HCT116 (cell line): ENCODE measurements around the gene SZT2. TPM values are rescaled to one million over a fixed set of nuclear protein-coding genes. Genes with fewer than 3 reads are reported as not detected.
A peak's percentile ranks its signal among the peaks of the same experiment; 100 is the strongest.

Experiments used
- ATAC-seq: fragments of 200-7000 bp; cut with Tn5 transposase; 2 replicates; pipeline ENCODE4 v1.9.1; 2020; ENCODE audit warnings: mild to moderate bottlenecking, moderate library complexity
- BruUV-seq: library from RNA; stranded (reverse); fragments of 400-500 nt; replicated peaks from 2 replicates; lab custom pipeline; 2021; lab: Mats Ljungman, UMichigan
- CTCF ChIA-PET: fragments of 300-600 bp; sonication (Branson Sonifier 250); formaldehyde crosslinking; loops from one replicate; lab custom pipeline; 2021; ENCODE audit warnings: antibody characterized with exemption; lab: Charles Lee
- POLR2A ChIA-PET: fragments of 300-600, 350-600 bp; sonication (Branson Sonifier 250); formaldehyde crosslinking; loops from one replicate; lab custom pipeline; 2021; ENCODE audit warnings: antibody characterized with exemption; lab: Charles Lee
- RAD21 ChIA-PET, 2 experiments: fragments of 300-600 bp; sonication (Branson Sonifier 250); formaldehyde crosslinking; loops; one replicate each; lab custom pipeline; 2023; ENCODE audit warnings: low total read pairs in 2 of 2; ENCODE audit not compliant: uncharacterized antibody in 2 of 2, unreplicated experiment in 2 of 2, low non-redundant PET in 1 of 2; lab: Charles Lee
- DNase-seq: peaks from one replicate; pipeline ENCODE4 v3.0.0-alpha.2; 2010; ENCODE audit warnings: low read depth, low spot score
- H2AFZ ChIP-seq: fragments of 200-600 bp; shearing (Covaris generic), sonication (generic); 2 replicates; pipeline ENCODE4 v1.6.1; 2017; ENCODE audit warnings: low read depth, mixed run types, mixed read lengths, antibody characterized with exemption, low read length; ENCODE audit not compliant: poor library complexity, severe bottlenecking
- H3K27ac ChIP-seq: 2 replicates; pipeline ENCODE4 v1.5.1; 2012; ENCODE audit warnings: low read depth, low read length
- H3K27me3 ChIP-seq: fragments of 200-600 bp; sonication (generic); 2 replicates; pipeline ENCODE4 v1.6.1; 2016; ENCODE audit warnings: mixed run types, low read length, mixed read lengths; ENCODE audit not compliant: insufficient read depth
- H3K36me3 ChIP-seq, 2 experiments: fragments of 200-500 bp in 1 of 2; fragments of 200-600 bp in 1 of 2; sonication (Bioruptor generic) in 1 of 2; sonication (generic) in 1 of 2; 2 replicates each; pipeline versions ENCODE4 v1.5.1 to v1.6.1; 2014 to 2016; ENCODE audit warnings: low read length in 2 of 2, inconsistent platforms in 1 of 2, mixed read lengths in 1 of 2, mixed run types in 1 of 2; ENCODE audit not compliant: insufficient read depth in 2 of 2, control insufficient read depth in 1 of 2
- H3K4me1 ChIP-seq, 2 experiments: fragments of 200-600 bp in 1 of 2; sonication (generic) in 1 of 2; 2 replicates each; pipeline versions ENCODE4 v1.5.1 to v1.6.1; 2012 to 2017; ENCODE audit warnings: low read length in 2 of 2, inconsistent platforms in 1 of 2, mild to moderate bottlenecking in 1 of 2, mixed read lengths in 1 of 2, mixed run types in 1 of 2, moderate library complexity in 1 of 2; ENCODE audit not compliant: insufficient read depth in 2 of 2, control insufficient read depth in 1 of 2
- H3K4me2 ChIP-seq: fragments of 200-600 bp; sonication (generic); 2 replicates; pipeline ENCODE4 v1.6.1; 2017; ENCODE audit warnings: mixed run types, low read length, mixed read lengths
- H3K4me3 ChIP-seq, 2 experiments: fragments of 200-600 bp in 1 of 2; sonication (generic) in 1 of 2; replicated peaks in 1 of 2; 2 replicates each; pipeline ENCODE4 v1.5.1; 2011 to 2016; ENCODE audit warnings: low read length in 2 of 2, control low read depth in 1 of 2, low read depth in 1 of 2, mild to moderate bottlenecking in 1 of 2, mixed read lengths in 1 of 2, mixed run types in 1 of 2
- H3K79me2 ChIP-seq: fragments of 200-600 bp; sonication (generic); 2 replicates; pipeline ENCODE4 v1.6.1; 2017; ENCODE audit warnings: mild to moderate bottlenecking, mixed run types, low read length, moderate library complexity, mixed read lengths; ENCODE audit not compliant: insufficient read depth
- H3K9ac ChIP-seq: fragments of 200-600 bp; sonication (generic); 2 replicates; pipeline ENCODE4 v1.6.1; 2016; ENCODE audit warnings: low read length, mixed read lengths
- H3K9me2 ChIP-seq: fragments of 200-600 bp; sonication (generic), shearing (Covaris generic); 2 replicates; pipeline ENCODE4 v1.6.1; 2017; ENCODE audit warnings: mixed run types, mild to moderate bottlenecking, moderate library complexity; ENCODE audit not compliant: insufficient read depth
- H3K9me3 ChIP-seq, 2 experiments: fragments of 200-500 bp in 1 of 2; fragments of 200-600 bp in 1 of 2; sonication (Bioruptor generic) in 1 of 2; sonication (generic) in 1 of 2; 2 replicates each; pipeline ENCODE4 v1.6.1; 2014 to 2017; ENCODE audit warnings: low read length in 2 of 2, mixed read lengths in 2 of 2, inconsistent platforms in 1 of 2, low read depth in 1 of 2, mild to moderate bottlenecking in 1 of 2, mixed run types in 1 of 2, moderate library complexity in 1 of 2; ENCODE audit not compliant: control insufficient read depth in 1 of 2, insufficient read depth in 1 of 2
- H4K20me1 ChIP-seq: fragments of 200-600 bp; sonication (generic), shearing (Covaris generic); 2 replicates; pipeline ENCODE4 v1.6.1; 2017; ENCODE audit warnings: mixed run types, mild to moderate bottlenecking, moderate library complexity; ENCODE audit not compliant: insufficient read depth
- EGR1 ChIP-seq: IDR thresholded peaks from 2 replicates; pipeline ENCODE4 v1.6.1; 2012; ENCODE audit warnings: low read depth
- POLR2AphosphoS5 ChIP-seq: IDR thresholded peaks from 2 replicates; pipeline ENCODE4 v1.6.1; 2011; ENCODE audit warnings: mild to moderate bottlenecking, low read depth, low read length, moderate library complexity
- ZBTB33 ChIP-seq: IDR thresholded peaks from 2 replicates; pipeline ENCODE4 v1.6.1; 2011; ENCODE audit warnings: mild to moderate bottlenecking, low read length, moderate library complexity; ENCODE audit not compliant: insufficient replicate concordance; ENCODE audit errors: extremely low read depth
- intact Hi-C: fragments of 100-400 bp; cut with micrococcal nuclease; formaldehyde crosslinking; loops from 2 replicates; pipeline ENCODE4 v1.10.0; 2022
- total RNA-seq: library from RNA; stranded (reverse); gene quantifications from one replicate; pipeline ENCODE4 v1.2.1, GENCODE V29; 2021; ENCODE audit not compliant: unreplicated experiment

The SZT2 gene
- total RNA-seq, 1 experiment from 2014 or later: 43.0 TPM

GRCh38 chr1:43350976-43351375 is 38.7 kb upstream of the SZT2 start (continued):
- TF ChIP-seq EGR1: no peak

GRCh38 chr1:43351421-43352350 is 38.0 kb upstream of the SZT2 start:
- no peaks in the 10 kb centered on the region for H3K9me3 ChIP-seq
- no peaks in the 10 kb centered on the region for H4K20me1 ChIP-seq
- RAD21 ChIA-PET: no interaction called here
- no peaks in the 10 kb centered on the region for H3K79me2 ChIP-seq
- no peak overlapping the region for H3K4me3 ChIP-seq
- 0 out of 2 replicates have a peak, but pooled peaks have one; percentile 14 for TF ChIP-seq POLR2AphosphoS5
- TF ChIP-seq ZBTB33: no peak
- TF ChIP-seq, all 23 proteins: peak for 1
- Histone ChIP-seq H2AFZ (no peak overlapping the region), H3K9me2 (no peaks in the 10 kb centered on the region), H3K4me1 (peaks cover 17 to 38% of the 10 kb centered on the region in 2 experiments), H3K27me3 (no peaks in the 10 kb centered on the region), H3K36me3 (no peaks in the 10 kb centered on the region), H3K4me2 (no peak overlapping the region), H3K27ac (no peak overlapping the region), H3K9ac (no peak overlapping the region)
- ChIA-PET POLR2A (no interaction called here), CTCF (no interaction called here)
- DNase-seq: no peak
- BruUV-seq: no TSS peak
- intact Hi-C loops: no loop called here
- no peak for ATAC-seq
